Central memory CD8-positive, alpha-beta T cell (primary cell): Measurements from ENCODE around the gene CACNB2.
"Not testable (repeated sequence)": the region's sequence is repeated elsewhere in the genome, so short reads cannot be mapped to it uniquely, and the experiment has no call there.

Experiments
- ATAC-seq: fragments of 150-1000 bp; cut with Tn5 transposase; replicated peaks from 2 replicates; pipeline ENCODE4 v1.10.0; 2022; ENCODE audit warnings: mild to moderate bottlenecking, moderate FRiP score, moderate number of reproducible peaks; ENCODE audit not compliant: poor library complexity, severe bottlenecking; ENCODE audit errors: extremely low read depth
- DNase-seq, 2 donors: peaks; one replicate each; pipeline ENCODE4 v3.0.0; 2021; ENCODE audit warnings: low spot score in 2 of 2
- H3K27ac Mint-ChIP-seq: one replicate; pipeline ENCODE4 v1.8.0; 2022; ENCODE audit warnings: low read depth, mild to moderate bottlenecking, moderate library complexity, mixed read lengths
- H3K27me3 Mint-ChIP-seq: one replicate; pipeline ENCODE4 v1.8.0; 2022; ENCODE audit warnings: mixed read lengths
- H3K36me3 Mint-ChIP-seq: one replicate; pipeline ENCODE4 v1.8.0; 2022; ENCODE audit warnings: mild to moderate bottlenecking, moderate library complexity, mixed read lengths; ENCODE audit not compliant: insufficient read depth
- H3K4me1 Mint-ChIP-seq: one replicate; pipeline ENCODE4 v1.8.0; 2022; ENCODE audit warnings: mixed read lengths
- H3K4me3 Mint-ChIP-seq: one replicate; pipeline ENCODE4 v1.8.0; 2022; ENCODE audit warnings: mild to moderate bottlenecking, moderate library complexity, mixed read lengths
- H3K9me3 Mint-ChIP-seq: one replicate; pipeline ENCODE4 v1.8.0; 2022; ENCODE audit warnings: mixed read lengths

CACNB2 gene

DNA sequence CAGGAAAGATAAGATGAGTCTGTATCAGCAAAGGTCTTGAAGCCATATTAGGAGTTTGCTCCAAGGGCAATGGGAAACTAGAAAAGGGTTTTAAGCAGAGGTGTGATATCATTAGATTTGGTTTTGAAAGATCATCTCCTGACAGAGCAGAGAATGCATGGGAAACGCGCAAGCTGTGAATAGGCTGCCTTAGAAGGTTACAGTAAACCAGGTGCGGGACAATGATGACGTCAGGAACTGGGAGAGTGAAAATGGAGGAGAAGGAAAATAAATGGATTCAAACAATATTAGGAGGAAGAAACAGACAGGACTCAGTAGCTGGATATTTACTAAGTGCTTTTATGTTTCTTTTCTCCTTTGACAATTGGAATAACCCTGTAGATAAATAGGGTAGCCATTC, 50.6 kb downstream of the CACNB2 start:
- Mint-ChIP-seq H3K4me3 (no peak overlapping the region), H3K27me3 (no peaks in the 10 kb centered on the region), H3K36me3 (no peaks in the 10 kb centered on the region), H3K27ac (no peak overlapping the region), H3K4me1 (no peaks in the 10 kb centered on the region), H3K9me3 (peaks cover 9% of the 10 kb centered on the region)
- ATAC-seq (no peak), DNase-seq (no peak)

GRCh38 chr10:18194634-18195033, 54.4 kb downstream of the CACNB2 start:
- ATAC-seq (no peak), DNase-seq (no peak)
- Mint-ChIP-seq H3K27me3 (no peaks in the 10 kb centered on the region), H3K36me3 (no peaks in the 10 kb centered on the region), H3K27ac (no peak overlapping the region), H3K4me3 (no peak overlapping the region), H3K4me1 (no peaks in the 10 kb centered on the region), H3K9me3 (peaks cover 2% of the 10 kb centered on the region)

GRCh38 chr10:18195060-18195799, 55.0 kb downstream of the CACNB2 start:
- no peaks in the 10 kb centered on the region for H3K36me3 Mint-ChIP-seq
- no peak for ATAC-seq
- H3K4me1 Mint-ChIP-seq, result no peaks in the 10 kb centered on the region
- peaks cover 4% of the 10 kb centered on the region for H3K9me3 Mint-ChIP-seq
- H3K27ac Mint-ChIP-seq, result no peak overlapping the region
- H3K4me3 Mint-ChIP-seq, result no peak overlapping the region
- no peak for DNase-seq
- H3K27me3 Mint-ChIP-seq, result no peaks in the 10 kb centered on the region

- DNase-seq (no peak), ATAC-seq (no peak)
- Mint-ChIP-seq H3K9me3 (peaks cover 4% of the 10 kb centered on the region), H3K36me3 (peaks cover 2% of the 10 kb centered on the region), H3K27ac (no peak overlapping the region), H3K4me1 (no peaks in the 10 kb centered on the region), H3K27me3 (no peaks in the 10 kb centered on the region), H3K4me3 (no peak overlapping the region)
These were observed 56.8 kb downstream of the CACNB2 start for GRCh38 chr10:18196806-18197550.

- H3K4me3 Mint-ChIP-seq, result no peak overlapping the region
- no peaks in the 10 kb centered on the region for H3K4me1 Mint-ChIP-seq
- H3K36me3 Mint-ChIP-seq, result peaks cover 2% of the 10 kb centered on the region
- H3K9me3 Mint-ChIP-seq, result peaks cover 4% of the 10 kb centered on the region
- DNase-seq, result no peak
- ATAC-seq, result no peak
- H3K27ac Mint-ChIP-seq, result no peak overlapping the region
- no peaks in the 10 kb centered on the region for H3K27me3 Mint-ChIP-seq
These were observed 57.5 kb downstream of the CACNB2 start for GRCh38 chr10:18197706-18198105.

DNA sequence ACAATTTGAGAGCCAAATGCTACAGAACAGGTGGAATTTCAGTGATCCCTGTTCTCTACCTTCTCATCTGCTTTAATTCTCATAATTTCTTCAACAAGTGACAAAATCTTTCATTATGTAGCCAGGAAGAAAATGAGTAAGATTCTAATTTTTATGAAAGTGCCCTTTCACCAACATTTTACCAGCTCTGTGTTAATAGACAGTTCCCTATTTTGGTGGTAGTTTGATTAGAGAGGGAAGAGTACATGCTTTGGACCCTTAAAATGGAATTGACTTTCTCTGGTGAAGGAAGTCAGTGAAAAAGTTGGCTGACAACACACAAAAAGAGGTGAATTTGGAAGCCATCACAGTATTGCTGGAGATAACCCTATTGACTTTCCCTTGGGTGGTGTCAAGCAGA, 61.7 kb downstream of the CACNB2 start:
- H3K36me3 Mint-ChIP-seq, result peaks cover 2% of the 10 kb centered on the region
- H3K9me3 Mint-ChIP-seq, result peaks cover 4% of the 10 kb centered on the region
- H3K27me3 Mint-ChIP-seq, result no peaks in the 10 kb centered on the region
- ATAC-seq (no peak), DNase-seq (no peak)
- H3K4me3 Mint-ChIP-seq, result no peak overlapping the region
- no peak overlapping the region for H3K27ac Mint-ChIP-seq
- H3K4me1 Mint-ChIP-seq, result no peaks in the 10 kb centered on the region

DNA sequence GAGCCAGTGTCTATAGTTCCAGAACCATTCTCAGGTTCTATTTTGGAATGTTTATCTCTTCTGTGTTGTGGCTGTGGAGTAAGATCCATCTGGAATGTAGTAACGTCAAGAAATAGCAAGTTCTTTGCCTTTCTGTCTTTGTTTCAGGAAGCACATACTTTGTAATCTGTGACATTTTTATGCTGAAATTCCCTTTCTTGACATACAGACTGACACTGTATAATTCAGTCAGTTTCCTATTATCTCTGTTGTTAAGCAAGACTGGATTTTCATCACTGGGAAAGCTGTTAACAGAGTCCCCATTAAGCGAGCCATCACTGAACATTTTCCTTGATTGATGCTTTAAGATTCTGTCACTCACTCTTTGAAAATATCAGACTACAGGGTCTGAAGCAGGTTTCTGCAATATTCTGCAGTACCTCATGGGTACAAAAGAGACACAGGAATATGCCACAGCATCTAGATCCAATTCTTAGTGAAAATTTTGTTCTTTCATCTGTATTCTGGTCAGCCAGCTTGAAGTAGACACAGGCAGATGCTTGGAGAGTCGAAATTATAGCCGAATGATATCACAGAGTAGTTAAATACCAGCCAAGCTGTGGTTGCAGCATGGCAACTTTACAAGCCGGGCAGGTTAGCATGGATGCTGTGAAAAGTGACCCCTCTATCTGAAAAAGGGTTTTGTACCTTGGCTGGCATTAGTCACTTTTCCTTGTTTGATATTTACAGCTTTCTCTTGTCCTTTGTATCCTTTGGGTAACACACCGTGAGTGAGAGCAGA, 62.6 kb downstream of the CACNB2 start:
- Mint-ChIP-seq H3K36me3 (peaks cover 2% of the 10 kb centered on the region), H3K4me3 (no peak overlapping the region), H3K27me3 (no peaks in the 10 kb centered on the region), H3K4me1 (no peaks in the 10 kb centered on the region), H3K9me3 (peaks cover 4% of the 10 kb centered on the region), H3K27ac (no peak overlapping the region)
- ATAC-seq (no peak), DNase-seq (no peak)

GRCh38 chr10:18203471-18203870, 63.2 kb downstream of the CACNB2 start:
- Mint-ChIP-seq H3K27me3 (no peaks in the 10 kb centered on the region), H3K4me3 (no peak overlapping the region), H3K27ac (no peak overlapping the region), H3K36me3 (peaks cover 2% of the 10 kb centered on the region), H3K9me3 (peaks cover 4% of the 10 kb centered on the region), H3K4me1 (no peaks in the 10 kb centered on the region)
- ATAC-seq, result no peak
- DNase-seq, result no peak

- no peaks in the 10 kb centered on the region for H3K4me1 Mint-ChIP-seq
- no peak overlapping the region for H3K4me3 Mint-ChIP-seq
- peaks cover 4% of the 10 kb centered on the region for H3K9me3 Mint-ChIP-seq
- H3K27me3 Mint-ChIP-seq, result no peaks in the 10 kb centered on the region
- ATAC-seq (no peak), DNase-seq (no peak)
- peaks cover 2% of the 10 kb centered on the region for H3K36me3 Mint-ChIP-seq
- H3K27ac Mint-ChIP-seq, result no peak overlapping the region
These were observed 64.0 kb downstream of the CACNB2 start for GRCh38 chr10:18204039-18204835.

GRCh38 chr10:18205098-18205834, 65.0 kb downstream of the CACNB2 start:
- Mint-ChIP-seq H3K4me3 (no peak overlapping the region), H3K9me3 (no peaks in the 10 kb centered on the region), H3K4me1 (no peaks in the 10 kb centered on the region), H3K27me3 (no peaks in the 10 kb centered on the region), H3K36me3 (peaks cover 2% of the 10 kb centered on the region), H3K27ac (no peak overlapping the region)
- ATAC-seq (no peak), DNase-seq (no peak)

- not testable (repeated sequence) for H3K27ac Mint-ChIP-seq, H3K4me1 Mint-ChIP-seq, ATAC-seq, H3K9me3 Mint-ChIP-seq, H3K4me3 Mint-ChIP-seq, H3K36me3 Mint-ChIP-seq, DNase-seq, H3K27me3 Mint-ChIP-seq
These were observed 68.0 kb downstream of the CACNB2 start for GRCh38 chr10:18208186-18208585.

DNA sequence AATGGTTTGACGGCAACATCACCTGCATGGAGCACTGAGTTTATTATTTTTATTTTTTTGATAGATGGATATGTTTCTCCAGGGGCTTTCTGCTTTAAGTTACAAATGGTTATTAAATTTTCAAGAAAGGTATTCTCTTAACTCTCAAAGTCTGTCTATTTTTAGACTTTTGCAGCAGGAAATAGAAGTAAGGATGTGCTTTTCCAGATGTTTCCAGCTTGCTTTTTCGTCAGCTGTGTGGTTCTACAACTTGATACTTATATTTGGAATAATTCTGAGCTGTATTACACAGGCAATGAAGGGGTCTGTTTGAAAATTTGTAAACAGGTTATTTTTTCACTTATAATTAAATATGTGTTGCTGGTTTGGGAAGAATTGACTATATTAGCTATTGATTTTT, 69.0 kb downstream of the CACNB2 start:
- Mint-ChIP-seq H3K27ac (no peak overlapping the region), H3K9me3 (no peaks in the 10 kb centered on the region), H3K36me3 (no peaks in the 10 kb centered on the region), H3K27me3 (no peaks in the 10 kb centered on the region), H3K4me1 (no peaks in the 10 kb centered on the region), H3K4me3 (no peak overlapping the region)
- DNase-seq, result no peak
- no peak for ATAC-seq
